Testis (tissue), 2 donors: ENCODE results near the gene FCGBP.

Source experiments
- CTCF ChIP-seq, 3 experiments: fragments of 450-650 bp in 2 of 3; fragments of 200-600 bp in 1 of 3; sonication (generic) in 1 of 3; IDR thresholded peaks; one replicate each; pipeline ENCODE4 v1.5.1; 2016 to 2019; ENCODE audit warnings: antibody characterized with exemption in 3 of 3, mild to moderate bottlenecking in 2 of 3, moderate library complexity in 1 of 3
- POLR2A ChIP-seq: fragments of 450-650 bp; IDR thresholded peaks from one replicate; pipeline ENCODE4 v1.6.1; 2017; ENCODE audit warnings: antibody characterized with exemption, mild to moderate bottlenecking, moderate library complexity

- no peak for TF ChIP-seq CTCF (IDR thresholded peaks at IDR 0.05)
- TF ChIP-seq POLR2A: no peak
These were observed 19.5 kb upstream of the FCGBP start for GRCh38 chr19:39953915-39954314.
